ENCODE results near the gene UBAC2.

The UBAC2 gene

GRCh38 chr13:99270518-99270917, 69.9 kb downstream of the UBAC2 start:
- DNase-seq (ENCODE audit: low spot score) = no peak

GRCh38 chr13:99271249-99271648, 70.6 kb downstream of the UBAC2 start:
- no peak for DNase-seq (ENCODE audit: low spot score)

- DNase-seq (ENCODE audit: low spot score) = no peak
Observed at GRCh38 chr13:99272481-99272880, 71.8 kb downstream of the UBAC2 start.

GRCh38 chr13:99273128-99273527, 72.5 kb downstream of the UBAC2 start:
- no peak for DNase-seq (ENCODE audit: low spot score)

- no peak for DNase-seq (ENCODE audit: low spot score)
Observed at GRCh38 chr13:99275093-99275469, 74.4 kb downstream of the UBAC2 start.

- no peak for DNase-seq (ENCODE audit: low spot score)
Observed at GRCh38 chr13:99276706-99277105, 76.1 kb downstream of the UBAC2 start.

- DNase-seq (ENCODE audit: low spot score) = no peak
Observed at GRCh38 chr13:99277629-99278028, 77.0 kb downstream of the UBAC2 start.

GRCh38 chr13:99278200-99278599, 77.5 kb downstream of the UBAC2 start:
- no peak for DNase-seq (ENCODE audit: low spot score)

- no peak for DNase-seq (ENCODE audit: low spot score)
Observed at GRCh38 chr13:99278843-99279242, 78.2 kb downstream of the UBAC2 start.

GRCh38 chr13:99279637-99280036, 79.0 kb downstream of the UBAC2 start:
- DNase-seq (ENCODE audit: low spot score) = no peak

GRCh38 chr13:99280166-99280565, 79.5 kb downstream of the UBAC2 start:
- no peak for DNase-seq (ENCODE audit: low spot score)

- no peak for DNase-seq (ENCODE audit: low spot score)
Observed at GRCh38 chr13:99281811-99282263, 81.2 kb downstream of the UBAC2 start.

GRCh38 chr13:99282264-99283231, 81.9 kb downstream of the UBAC2 start:
- DNase-seq (ENCODE audit: low spot score) = no peak

GRCh38 chr13:99285432-99286182, 85.0 kb downstream of the UBAC2 start:
- no peak for DNase-seq (ENCODE audit: low spot score)

- no peak for DNase-seq (ENCODE audit: low spot score)
Observed at GRCh38 chr13:99287551-99287950, 86.9 kb downstream of the UBAC2 start.

- no peak for DNase-seq (ENCODE audit: low spot score)
Observed at GRCh38 chr13:99288089-99288488, 87.4 kb downstream of the UBAC2 start.

GRCh38 chr13:99289271-99289670, 88.6 kb downstream of the UBAC2 start:
- no peak for DNase-seq (ENCODE audit: low spot score)

- no peak for DNase-seq (ENCODE audit: low spot score)
Observed at GRCh38 chr13:99289674-99290337, 89.2 kb downstream of the UBAC2 start.

GRCh38 chr13:99290894-99291293, 90.2 kb downstream of the UBAC2 start:
- DNase-seq (ENCODE audit: low spot score) = no peak

GRCh38 chr13:99293178-99293577, 92.5 kb downstream of the UBAC2 start:
- no peak for DNase-seq (ENCODE audit: low spot score)

GRCh38 chr13:99294198-99294597, 93.5 kb downstream of the UBAC2 start:
- no peak for DNase-seq (ENCODE audit: low spot score)

- DNase-seq (ENCODE audit: low spot score) = no peak
Observed at GRCh38 chr13:99294958-99295357, 94.3 kb downstream of the UBAC2 start.
